T-helper 1 cell (primary cell): ENCODE data around the gene CPNE5.
A peak's percentile ranks its signal among the peaks of the same experiment; 100 is the strongest.

Experiments
- DNase-seq, 5 donors: peaks; one replicate each; pipeline ENCODE4 v3.0.0-alpha.2; 2012 to 2020

CPNE5 gene

GRCh38 chr6:36697481-36697903, 141.8 kb downstream of the CPNE5 start, which contains the start of gene RAB44:
RAB44 (plus strand) TSS chr6:36697826; CDS start chr6:36704236, 6,410 bp downstream.
- DNase-seq, result no peak

DNA sequence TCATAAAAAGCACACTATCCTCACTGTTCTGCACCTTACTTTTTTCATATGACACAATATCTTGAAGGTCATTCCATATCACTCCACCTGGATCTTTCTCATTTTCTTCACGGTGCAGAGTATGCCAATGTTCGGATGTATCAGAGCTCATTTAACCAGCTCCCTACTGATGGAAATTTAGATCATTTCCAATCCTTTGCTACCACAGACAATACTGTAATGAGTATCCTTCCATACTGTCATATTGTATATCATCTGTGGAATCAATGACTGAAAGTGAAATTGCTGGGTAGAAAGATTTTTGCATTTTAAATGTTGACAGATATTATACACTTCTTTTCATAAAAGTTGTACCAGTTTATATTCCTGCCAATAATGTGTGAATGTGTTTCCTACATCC, 143.8 kb downstream of the CPNE5 start:
- peak in 1 of 5 donors; percentile 54 for DNase-seq

- DNase-seq, result no peak
Observed at GRCh38 chr6:36694616-36695015, 144.6 kb downstream of the CPNE5 start.

DNA sequence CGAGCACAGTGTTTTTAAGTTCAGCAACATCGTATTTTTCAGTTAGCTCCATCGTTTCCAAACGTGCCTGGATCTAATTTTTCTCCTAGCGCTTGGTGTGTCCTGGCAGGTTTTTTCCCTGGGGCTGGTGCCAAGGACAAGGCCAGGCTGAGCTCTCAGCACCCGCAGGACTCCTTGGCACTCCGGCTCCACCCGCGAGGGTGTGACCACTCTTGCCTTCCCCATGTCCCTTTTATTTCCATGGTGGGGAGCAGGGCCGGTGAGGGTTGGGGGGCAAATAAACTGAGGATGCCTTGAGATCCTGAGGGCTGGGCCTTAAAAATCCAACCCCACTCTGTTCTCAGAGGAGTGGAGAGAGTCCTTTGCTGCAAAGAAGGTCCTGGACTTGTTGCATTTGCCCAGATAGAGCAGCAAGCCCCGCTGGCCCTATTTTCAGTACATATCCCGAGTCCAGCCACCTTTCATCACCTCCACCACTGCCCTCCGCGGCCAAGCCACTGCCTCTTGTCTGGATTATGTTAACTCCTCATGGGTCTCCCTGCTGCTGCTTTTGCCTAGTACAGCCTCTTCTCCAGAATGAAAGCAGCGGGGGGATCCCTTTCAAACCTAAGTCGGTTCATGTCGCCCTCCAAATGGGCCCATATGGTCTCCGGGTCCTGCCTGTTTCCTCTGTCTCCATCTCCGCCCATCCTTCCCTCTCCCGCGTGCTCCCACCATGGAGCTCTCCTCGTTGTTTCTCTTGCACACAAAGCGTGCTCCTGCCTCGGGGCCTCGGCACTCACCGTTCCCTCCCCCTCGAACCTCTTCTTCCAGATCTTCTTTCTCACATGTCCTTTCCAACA, 146.2 kb downstream of the CPNE5 start:
- no peak for DNase-seq

- DNase-seq, result peak in 2 of 5 donors; percentile 17 to 79
Observed at GRCh38 chr6:36692220-36692619, 147.0 kb downstream of the CPNE5 start.

- DNase-seq, result no peak
Observed at GRCh38 chr6:36691612-36692011, 147.6 kb downstream of the CPNE5 start.

GRCh38 chr6:36691011-36691410, 148.2 kb downstream of the CPNE5 start:
- no peak for DNase-seq
